Umbilical cord (tissue), 2 donors: ENCODE results near the gene NCF2. TPM values are rescaled to one million over a fixed set of nuclear protein-coding genes. Genes with fewer than 3 reads are reported as not detected.

ENCODE experiments used
- DNase-seq: peaks from one replicate; pipeline ENCODE4 v3.0.0-alpha.2; 2015; ENCODE audit warnings: low spot score
- total RNA-seq: library from RNA; depleted of rRNA; stranded (reverse); fragments of >200 nt; gene quantifications from one replicate; pipeline ENCODE4 v1.2.3, GENCODE V29; 2014; ENCODE audit warnings: low replicate concordance; ENCODE audit not compliant: insufficient read depth

NCF2 gene
- total RNA-seq, 1 donor from 2014 or later: 32.0 TPM

GRCh38 chr1:183585038-183585437 is 5.2 kb downstream of the NCF2 start:
- peak; percentile 85 for DNase-seq

DNA sequence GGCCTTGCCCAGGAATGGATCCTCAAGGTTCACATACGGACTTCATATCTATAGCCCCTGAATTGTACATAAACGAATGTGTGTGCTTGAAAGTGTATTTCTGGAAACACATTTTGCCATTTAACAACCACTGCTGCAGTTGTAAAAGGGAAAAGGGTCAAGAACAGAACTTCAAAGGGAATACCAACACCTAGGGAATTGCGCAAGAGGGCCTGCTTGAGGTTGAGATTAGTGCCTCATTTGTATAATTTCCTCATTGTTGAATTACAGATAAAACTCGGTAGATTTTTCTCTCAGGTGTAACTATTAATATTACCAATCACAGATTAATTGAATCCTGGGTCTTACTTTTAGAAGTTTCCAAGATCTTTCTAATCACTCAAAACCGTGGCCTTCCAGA is 6.1 kb downstream of the NCF2 start:
- DNase-seq: no peak

DNA sequence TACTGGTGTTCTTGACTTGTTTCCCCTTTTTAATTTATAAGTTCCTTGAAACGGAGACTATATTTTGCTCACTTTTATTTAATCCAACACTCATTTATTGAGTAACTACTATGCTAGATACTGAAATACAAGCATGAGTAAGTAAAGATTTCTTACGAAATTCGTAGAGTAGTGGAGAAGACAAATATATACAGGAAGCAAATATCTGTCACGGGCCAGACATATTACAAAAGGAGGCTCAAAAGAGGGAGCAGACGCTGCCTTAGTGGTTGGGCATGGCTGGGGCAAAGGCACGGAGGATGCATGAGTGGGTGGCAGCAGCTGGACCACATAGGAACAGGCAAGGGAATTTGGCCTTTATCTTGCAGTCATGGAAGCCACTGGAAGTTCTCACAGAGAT is 6.8 kb downstream of the NCF2 start:
- no peak for DNase-seq

DNA sequence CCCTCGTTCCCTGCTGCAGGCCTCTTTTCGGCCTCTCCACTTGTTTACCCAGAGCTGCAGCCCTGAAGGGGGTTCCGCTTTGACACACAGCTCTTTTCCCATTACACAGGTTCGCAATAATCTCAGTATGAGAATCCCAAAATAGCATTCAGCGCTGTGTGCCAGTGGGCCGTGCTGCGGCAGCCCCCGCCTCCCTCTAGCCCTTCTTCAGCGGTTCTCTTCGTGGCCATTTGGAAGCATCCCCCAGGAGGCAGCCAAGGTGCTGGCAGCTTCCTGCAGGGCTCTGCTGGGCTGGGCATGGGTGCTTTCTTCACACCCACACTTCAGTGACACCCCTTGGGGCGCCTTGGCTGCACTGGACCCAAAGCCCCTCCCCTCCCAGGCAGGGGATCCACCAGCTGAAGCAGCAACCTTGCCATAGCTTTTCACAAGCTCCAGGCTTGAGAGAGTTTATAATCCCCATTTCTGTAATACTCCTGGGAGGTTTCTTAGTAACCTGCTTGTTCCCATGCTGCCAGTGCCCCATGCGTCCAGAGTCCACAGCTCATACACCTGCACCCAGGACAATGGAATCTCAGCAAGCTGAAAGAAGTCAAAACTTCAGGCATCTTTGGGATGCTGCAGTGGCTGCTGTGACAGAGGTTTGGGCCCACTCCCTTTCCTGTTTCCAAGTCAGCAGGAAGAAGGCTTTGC is 8.1 kb downstream of the NCF2 start:
- no peak for DNase-seq

- DNase-seq: peak; percentile 55
Observed at GRCh38 chr1:183580281-183580682, 10.0 kb downstream of the NCF2 start.

- DNase-seq: no peak
Observed at GRCh38 chr1:183578856-183579255, 11.4 kb downstream of the NCF2 start.

- DNase-seq: no peak
Observed at GRCh38 chr1:183577897-183578465, 12.3 kb downstream of the NCF2 start.

GRCh38 chr1:183576537-183576936 is 13.7 kb downstream of the NCF2 start:
- no peak for DNase-seq

DNA sequence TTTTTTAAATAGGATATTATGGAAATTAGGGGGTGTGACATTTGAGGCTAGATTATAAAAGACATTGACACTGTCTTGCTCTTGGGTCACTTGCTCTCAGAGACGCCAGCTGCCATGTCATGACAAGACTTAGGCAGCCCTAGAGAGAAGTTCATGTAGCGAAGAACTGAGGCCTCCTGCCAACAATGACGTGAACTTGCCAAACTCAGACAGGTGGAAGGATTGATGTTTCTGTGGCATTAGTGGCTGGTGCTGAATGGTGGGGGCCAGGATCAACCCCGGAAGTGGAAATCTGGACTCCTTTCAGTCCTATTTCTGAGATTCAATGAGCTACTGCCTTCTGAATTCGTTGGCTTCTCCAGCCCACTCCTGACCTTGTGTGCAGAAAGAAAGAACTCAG is 14.7 kb downstream of the NCF2 start:
- no peak for DNase-seq

- DNase-seq: no peak
Observed at GRCh38 chr1:183572721-183573120, 17.5 kb downstream of the NCF2 start.

DNA sequence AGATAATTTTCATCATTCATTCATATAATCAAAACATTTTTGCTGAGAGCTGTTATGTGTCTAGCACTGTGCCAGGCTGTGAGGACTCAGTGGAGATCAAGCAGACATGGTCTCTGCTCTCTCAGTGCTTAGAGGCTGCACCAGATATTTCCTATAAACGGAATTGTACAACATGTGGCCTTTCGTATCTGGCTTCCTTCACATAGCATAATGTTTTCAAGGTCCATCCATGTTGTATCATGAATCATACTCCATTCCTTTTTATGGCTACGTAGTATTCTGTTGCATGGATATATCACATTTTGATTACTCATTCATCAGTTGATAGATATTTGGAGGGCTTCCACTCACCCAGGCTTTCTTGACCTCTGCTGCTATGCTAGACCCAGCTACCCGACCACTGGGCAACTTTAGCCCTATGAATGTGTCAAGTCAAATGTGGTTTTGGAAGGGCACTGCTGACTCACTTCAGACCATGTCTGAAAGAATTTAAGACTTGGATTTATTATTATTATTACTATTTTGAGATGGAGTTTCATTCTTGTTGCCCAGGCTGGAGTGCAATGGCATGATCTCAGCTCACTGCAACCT is 18.5 kb downstream of the NCF2 start:
- no peak for DNase-seq

DNA sequence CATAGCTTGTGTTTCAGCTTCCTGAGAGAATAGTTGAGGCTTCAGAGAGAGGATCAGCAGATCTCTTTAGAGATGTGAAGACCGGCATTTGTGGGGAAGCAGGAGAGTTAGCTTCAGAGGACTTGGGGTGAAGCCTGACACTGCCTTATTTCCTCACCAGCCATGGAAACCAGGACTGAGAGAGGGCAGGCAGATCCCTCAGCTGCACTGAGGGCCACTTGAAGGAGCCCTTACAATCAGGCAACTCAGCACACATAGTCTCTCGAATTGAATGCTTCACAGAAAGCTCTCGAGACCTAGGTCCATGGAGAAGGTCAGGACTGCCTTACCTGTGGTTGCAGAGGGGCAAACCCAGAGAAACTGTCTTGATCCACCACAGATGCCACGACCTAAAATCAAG is 19.8 kb downstream of the NCF2 start:
- no peak for DNase-seq

GRCh38 chr1:183569801-183570200 is 20.5 kb downstream of the NCF2 start:
- no peak for DNase-seq

GRCh38 chr1:183569141-183569540 is 21.1 kb downstream of the NCF2 start:
- no peak for DNase-seq

DNA sequence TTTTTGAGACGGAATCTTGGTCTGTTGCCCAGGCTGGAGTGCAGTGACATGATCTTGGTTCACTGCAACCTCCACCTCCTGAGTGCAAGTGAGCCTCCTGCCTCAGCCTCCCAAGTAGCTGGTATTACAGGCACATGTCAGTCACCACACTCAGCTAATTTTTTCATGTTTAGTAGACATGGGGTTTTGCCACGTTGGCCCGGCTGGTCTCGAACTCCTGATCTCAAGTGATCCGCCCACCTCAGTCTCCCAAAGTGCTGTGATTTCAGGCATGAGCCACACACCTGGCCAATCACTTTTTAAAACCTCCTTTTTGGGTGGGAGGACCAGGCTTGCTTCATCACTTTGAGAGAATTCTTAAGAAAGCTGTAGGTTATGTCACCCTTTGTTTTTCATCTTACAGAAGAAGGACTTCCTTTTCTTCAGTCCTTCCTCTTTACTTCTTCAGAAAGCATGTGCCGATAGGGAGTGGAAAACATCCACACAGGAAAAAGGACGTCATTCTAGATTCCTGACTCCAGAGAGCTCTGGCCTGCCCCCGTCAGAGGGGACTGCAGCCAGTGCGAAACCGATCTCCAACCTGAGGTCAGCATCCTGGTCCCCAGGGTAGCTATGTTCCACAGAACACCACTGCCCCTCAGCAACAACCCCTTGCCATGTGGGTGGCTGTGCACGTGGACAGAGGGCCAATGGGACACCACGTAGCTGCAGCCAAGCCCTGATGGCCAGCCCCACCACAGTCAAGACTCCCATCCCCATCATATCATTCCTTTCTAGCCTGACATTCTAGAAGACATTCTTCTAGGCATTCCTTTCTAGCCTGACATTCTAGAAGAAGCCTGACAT is 21.9 kb downstream of the NCF2 start:
- peak; percentile 29 for DNase-seq

DNA sequence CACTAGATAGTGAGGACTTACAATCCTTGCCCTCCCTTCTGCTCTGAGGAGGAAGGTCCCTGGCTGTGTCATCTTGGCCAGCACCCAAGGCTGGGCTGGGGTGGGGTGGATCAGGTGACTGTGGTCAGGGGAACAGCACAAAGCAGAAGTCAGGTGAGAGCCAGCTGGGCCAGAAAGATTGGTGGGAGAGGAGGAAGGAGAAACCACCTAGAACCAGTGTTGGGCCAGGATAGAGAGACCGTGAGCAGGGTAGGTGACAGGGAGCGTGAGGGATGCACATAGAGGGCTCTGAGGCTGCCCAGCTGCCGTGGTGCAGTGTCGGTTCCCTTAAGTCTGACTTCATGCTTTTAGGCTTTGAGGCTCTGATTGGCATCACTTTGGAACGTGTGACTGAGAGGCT is 22.7 kb downstream of the NCF2 start:
- no peak for DNase-seq

- DNase-seq: no peak
Observed at GRCh38 chr1:183566026-183566425, 24.2 kb downstream of the NCF2 start.

DNA sequence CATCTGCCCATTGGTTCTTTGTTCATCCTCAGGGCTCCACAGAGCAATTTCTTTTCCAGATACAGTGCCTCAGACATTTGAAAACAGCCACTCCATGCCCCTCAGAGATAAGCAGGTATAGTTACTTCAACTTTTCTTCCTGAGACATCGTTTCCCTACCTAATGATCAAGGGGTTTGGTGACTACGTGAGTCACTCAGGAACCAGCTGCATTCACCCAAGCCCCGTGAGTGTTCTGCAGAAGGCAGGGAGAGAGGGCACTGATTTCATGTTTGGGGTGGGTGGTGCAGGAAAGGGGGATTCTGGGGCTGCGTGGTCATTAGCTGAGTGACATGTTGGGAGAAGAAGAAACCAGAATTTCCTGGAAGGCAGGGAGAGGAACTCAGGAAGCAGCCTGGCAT is 25.0 kb downstream of the NCF2 start:
- no peak for DNase-seq

GRCh38 chr1:183562701-183563100 is 27.6 kb downstream of the NCF2 start:
- no peak for DNase-seq

GRCh38 chr1:183559061-183559460 is 31.2 kb downstream of the NCF2 start:
- no peak for DNase-seq

DNA sequence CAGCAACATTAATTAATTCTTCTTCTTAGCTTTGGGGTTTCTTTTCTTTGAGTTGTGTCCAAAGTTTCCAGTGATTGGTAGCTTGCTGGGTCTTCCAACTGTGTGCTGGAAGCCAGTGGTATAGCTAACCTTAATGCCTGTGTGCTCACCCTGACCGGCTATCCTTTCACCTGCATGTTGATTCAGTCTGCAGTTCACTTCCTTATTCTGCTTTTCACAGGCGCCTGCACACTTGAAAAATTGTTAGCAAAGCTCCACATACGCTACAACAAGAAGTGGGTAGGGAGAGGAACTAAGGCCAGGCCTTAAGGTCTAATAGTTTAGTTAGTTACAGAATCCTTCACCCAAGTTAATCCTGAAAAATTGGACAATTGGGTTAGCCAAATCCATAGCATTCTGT is 35.7 kb downstream of the NCF2 start:
- no peak for DNase-seq

DNA sequence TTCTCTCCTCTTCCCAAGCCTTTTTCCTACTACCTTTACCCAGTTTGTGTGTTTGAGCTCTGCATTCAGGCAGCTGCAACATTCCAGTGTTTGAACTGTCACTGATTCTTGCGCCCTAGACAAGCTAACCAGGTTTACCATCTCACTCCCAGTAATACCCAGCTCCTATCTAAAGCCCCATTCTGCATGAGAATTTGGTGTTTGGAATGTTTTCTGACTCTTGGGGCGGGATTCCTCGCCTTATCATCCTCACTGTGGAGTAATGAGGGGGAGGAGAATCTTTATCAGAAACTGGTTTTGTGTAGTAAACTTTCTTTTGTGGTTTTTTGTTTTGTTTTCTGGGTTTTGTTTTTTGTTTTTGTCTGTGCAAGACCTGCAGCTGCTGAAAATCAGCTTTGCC is 36.5 kb downstream of the NCF2 start:
- DNase-seq: peak; percentile 14
